ENCODE measurements around the gene PLEKHB2.
"Not testable (repeated sequence)": the region's sequence is repeated elsewhere in the genome, so short reads cannot be mapped to it uniquely, and the experiment has no call there.

Gene PLEKHB2

DNA sequence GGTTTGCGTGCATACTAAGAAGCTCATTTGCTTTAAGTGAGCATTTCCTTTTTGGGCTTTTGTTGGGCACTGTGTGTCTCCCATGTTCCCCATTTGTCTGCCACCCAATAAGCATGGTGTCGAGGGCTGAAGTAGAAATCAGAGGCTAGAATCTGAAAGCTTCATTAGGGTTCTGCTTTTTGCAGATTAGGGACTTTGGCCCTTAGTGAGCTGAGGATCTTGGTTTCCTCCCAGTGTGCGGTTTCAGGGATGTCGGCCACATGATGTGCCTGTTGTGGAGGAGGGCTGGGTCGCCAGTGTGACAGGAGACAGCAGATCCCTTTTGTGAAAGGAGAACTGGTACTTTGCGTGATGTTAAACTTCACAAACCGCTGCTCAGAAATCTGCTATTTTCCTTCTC lies 41.1 kb downstream of the PLEKHB2 start:
- H3K4me3 ChIP-seq (replicated peaks; ENCODE audit: low read depth, low read length), result no peak overlapping the region
- TF ChIP-seq, protein P1, sequence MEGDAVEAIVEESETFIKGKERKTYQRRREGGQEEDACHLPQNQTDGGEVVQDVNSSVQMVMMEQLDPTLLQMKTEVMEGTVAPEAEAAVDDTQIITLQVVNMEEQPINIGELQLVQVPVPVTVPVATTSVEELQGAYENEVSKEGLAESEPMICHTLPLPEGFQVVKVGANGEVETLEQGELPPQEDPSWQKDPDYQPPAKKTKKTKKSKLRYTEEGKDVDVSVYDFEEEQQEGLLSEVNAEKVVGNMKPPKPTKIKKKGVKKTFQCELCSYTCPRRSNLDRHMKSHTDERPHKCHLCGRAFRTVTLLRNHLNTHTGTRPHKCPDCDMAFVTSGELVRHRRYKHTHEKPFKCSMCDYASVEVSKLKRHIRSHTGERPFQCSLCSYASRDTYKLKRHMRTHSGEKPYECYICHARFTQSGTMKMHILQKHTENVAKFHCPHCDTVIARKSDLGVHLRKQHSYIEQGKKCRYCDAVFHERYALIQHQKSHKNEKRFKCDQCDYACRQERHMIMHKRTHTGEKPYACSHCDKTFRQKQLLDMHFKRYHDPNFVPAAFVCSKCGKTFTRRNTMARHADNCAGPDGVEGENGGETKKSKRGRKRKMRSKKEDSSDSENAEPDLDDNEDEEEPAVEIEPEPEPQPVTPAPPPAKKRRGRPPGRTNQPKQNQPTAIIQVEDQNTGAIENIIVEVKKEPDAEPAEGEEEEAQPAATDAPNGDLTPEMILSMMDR (IDR thresholded peaks at IDR 0.05; ENCODE audit: low read length, missing control alignments), result no peak
- DNase-seq (ENCODE audit: low read depth), result no peak

DNA sequence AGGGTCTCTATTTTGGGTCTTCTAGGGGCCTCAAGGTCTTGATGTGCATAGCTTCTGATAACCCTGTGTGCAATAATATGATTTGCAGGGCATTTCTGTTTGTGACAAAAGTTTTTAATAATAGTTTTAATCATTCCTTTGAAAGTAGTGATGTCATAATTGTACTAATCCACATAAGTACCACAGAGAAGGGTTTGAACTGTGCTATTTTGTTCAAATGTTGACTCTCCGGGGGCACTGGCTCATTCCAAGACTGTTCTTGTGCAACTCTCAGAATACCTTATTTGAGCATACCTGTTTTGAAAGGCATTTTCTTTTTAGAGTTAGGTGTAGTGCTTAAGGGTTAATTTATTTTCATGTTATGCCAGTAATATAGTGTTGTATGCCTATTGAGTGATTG lies 41.6 kb downstream of the PLEKHB2 start:
- no peak overlapping the region for H3K4me3 ChIP-seq (replicated peaks; ENCODE audit: low read depth, low read length)
- TF ChIP-seq, protein P1 (IDR thresholded peaks at IDR 0.05; ENCODE audit: low read length, missing control alignments), result no peak

DNA sequence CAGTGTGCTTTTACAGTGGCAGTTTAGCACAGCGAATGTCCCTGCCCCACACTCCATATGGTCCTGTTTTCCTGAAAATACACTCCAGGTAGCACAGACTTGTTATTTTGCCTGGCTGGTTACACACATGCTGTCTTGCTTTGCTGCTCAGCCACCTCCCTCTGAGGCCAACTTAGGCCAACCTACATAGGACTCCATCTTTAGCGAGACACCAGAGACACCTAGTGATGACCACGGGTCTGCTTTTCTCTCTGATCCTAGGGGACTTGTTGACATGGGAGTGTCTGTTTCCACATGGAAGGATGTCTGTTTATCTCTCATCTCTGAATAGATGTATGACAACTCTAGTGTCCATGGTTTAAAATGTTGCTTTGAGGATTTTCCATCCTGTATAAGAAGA lies 43.3 kb downstream of the PLEKHB2 start:
- DNase-seq (ENCODE audit: low read depth), result no peak
- TF ChIP-seq, protein P1 (IDR thresholded peaks at IDR 0.05; ENCODE audit: low read length, missing control alignments), result no peak
- no peak overlapping the region for H3K4me3 ChIP-seq (replicated peaks; ENCODE audit: low read depth, low read length)

More for the DNA sequence above, 41.6 kb downstream of the PLEKHB2 start:
- DNase-seq (ENCODE audit: low read depth), result no peak

DNA sequence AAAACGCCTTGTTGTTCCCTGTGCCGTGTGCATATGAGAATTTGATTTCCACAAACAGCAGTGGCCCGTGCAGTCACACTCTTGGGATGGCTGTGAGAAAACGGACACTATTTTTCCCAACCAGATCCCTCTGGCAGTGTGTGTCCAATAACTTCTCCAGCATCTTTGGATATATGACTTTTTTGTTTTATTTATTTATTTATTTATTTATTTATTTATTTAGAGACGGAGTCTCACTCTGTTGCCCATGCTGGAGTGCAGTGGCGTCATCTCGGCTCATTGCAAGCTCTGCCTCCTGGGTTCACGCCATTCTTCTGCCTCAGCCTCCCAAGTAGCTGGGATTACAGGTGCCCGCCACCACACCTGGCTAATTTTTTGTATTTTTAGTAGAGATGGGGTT lies 45.0 kb downstream of the PLEKHB2 start:
- H3K4me3 ChIP-seq (replicated peaks; ENCODE audit: low read depth, low read length); DNase-seq (ENCODE audit: low read depth): not testable (repeated sequence)

DNA sequence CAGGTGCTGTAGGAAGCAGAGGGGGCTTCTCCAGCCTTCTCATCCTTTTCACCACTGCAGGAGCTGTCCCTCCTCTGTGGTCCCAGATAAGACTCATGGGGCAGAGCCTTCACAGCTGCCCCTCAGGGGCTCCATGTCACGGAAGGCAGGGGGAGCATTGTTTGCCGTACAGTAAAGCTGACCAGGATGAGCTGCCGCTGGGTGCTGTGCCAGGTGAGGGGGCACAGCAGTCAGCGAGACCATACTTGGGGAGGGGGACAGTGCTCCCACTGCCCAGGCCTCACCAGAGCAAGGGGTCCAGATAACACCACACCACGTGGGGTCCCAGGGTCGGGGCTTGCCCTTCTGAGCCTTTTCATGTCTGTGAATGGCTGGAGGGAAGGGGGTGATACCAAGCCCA lies 46.3 kb downstream of the PLEKHB2 start:
- no peak overlapping the region for H3K4me3 ChIP-seq (replicated peaks; ENCODE audit: low read depth, low read length)
- no peak for DNase-seq (ENCODE audit: low read depth)
- TF ChIP-seq, protein P1 (IDR thresholded peaks at IDR 0.05; ENCODE audit: low read length, missing control alignments), result no peak

DNA sequence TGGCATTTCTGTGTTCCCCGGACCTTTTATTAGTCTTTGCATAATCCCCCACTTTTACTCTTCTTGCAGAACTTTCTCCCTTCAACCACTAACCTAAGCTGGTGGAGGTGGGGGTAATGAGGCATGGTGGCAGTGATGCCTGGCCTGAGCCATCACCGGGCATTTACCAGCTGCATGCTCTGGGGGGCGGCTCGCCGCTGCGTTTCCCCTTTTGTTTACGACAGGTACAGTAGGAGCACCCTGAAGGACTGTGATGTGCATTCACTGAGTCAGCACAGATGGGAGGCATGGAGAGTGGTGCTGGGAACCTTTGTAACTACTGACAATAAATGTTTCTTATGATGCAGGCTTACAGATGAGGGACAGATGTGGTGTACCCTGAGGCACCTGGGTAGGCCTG lies 46.9 kb downstream of the PLEKHB2 start:
- TF ChIP-seq, protein P1 (IDR thresholded peaks at IDR 0.05; ENCODE audit: low read length, missing control alignments), result no peak
- H3K4me3 ChIP-seq (replicated peaks; ENCODE audit: low read depth, low read length), result no peak overlapping the region
- DNase-seq (ENCODE audit: low read depth), result no peak

DNA sequence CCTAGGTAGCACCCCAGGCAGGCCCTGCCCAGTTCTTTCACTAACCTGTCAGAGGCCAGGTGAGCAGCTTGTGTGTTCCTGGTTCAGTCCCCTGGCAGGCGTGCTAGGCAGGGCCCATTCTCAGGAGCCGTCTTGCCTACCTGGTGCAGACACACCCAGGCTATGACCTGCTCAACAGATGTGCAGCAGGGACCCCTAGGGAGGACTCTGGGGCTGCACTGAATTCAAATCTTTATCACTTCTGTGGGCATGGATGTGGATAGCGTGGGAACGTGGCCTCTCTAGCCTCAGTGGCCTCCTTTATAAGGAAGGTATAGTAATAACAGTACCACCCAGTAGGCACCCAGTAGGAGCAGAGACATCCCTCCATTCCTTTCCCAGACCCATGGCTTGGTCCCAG lies 48.4 kb downstream of the PLEKHB2 start:
- DNase-seq (ENCODE audit: low read depth), result no peak
- TF ChIP-seq, protein P1 (IDR thresholded peaks at IDR 0.05; ENCODE audit: low read length, missing control alignments), result no peak
- H3K4me3 ChIP-seq (replicated peaks; ENCODE audit: low read depth, low read length), result no peak overlapping the region

Data from fibroblast of pulmonary artery (primary cell).